Stomach (tissue), 9 donors: ENCODE measurements around the gene KCNN3. TPM values are rescaled to one million over a fixed set of nuclear protein-coding genes. Genes with fewer than 3 reads are reported as not detected.

Experiments used
- DNase-seq, 2 donors: peaks; one replicate each; pipeline versions ENCODE4 v3.0.0 to v3.0.0-alpha.2; 2013 to 2019
- H3K27ac ChIP-seq, 5 donors: fragments of 200-600 bp in 4 of 5; sonication (generic) in 4 of 5; one replicate each; pipeline ENCODE4 v1.5.1; 2013 to 2019; ENCODE audit warnings: mild to moderate bottlenecking in 1 of 5, moderate library complexity in 1 of 5
- H3K27me3 ChIP-seq, 3 donors: fragments of 200-600 bp; sonication (generic); one replicate each; pipeline ENCODE4 v1.5.1; 2017 to 2019; ENCODE audit warnings: mixed run types in 1 of 3
- H3K36me3 ChIP-seq, 4 donors: fragments of 200-600 bp; sonication (generic); 1 replicate in 3 of 4; 2 replicates in 1 of 4; pipeline ENCODE4 v1.5.1; 2016 to 2019
- H3K4me1 ChIP-seq, 4 donors: fragments of 200-600 bp; sonication (generic); one replicate each; pipeline ENCODE4 v1.5.1; 2016 to 2019
- H3K4me3 ChIP-seq, 4 donors: fragments of 200-600 bp; sonication (generic) in 3 of 4; one replicate each; pipeline ENCODE4 v1.5.1; 2016 to 2019; ENCODE audit warnings: mild to moderate bottlenecking in 1 of 4
- H3K9me3 ChIP-seq, 4 donors: fragments of 200-600 bp; sonication (generic); one replicate each; pipeline ENCODE4 v1.5.1; 2016 to 2019
- CTCF ChIP-seq, 7 experiments: fragments of 450-650 bp in 4 of 7; fragments of 200-600 bp in 3 of 7; sonication (generic) in 3 of 7; IDR thresholded peaks; one replicate each; pipeline ENCODE4 v1.5.1; 2016 to 2019; ENCODE audit warnings: antibody characterized with exemption in 7 of 7, control low read depth in 2 of 7, mild to moderate bottlenecking in 1 of 7
- EP300 ChIP-seq: sonication (generic); formaldehyde crosslinking; IDR thresholded peaks from one replicate; pipeline ENCODE4 v1.6.1; 2017; ENCODE audit warnings: antibody characterized with exemption
- POLR2A ChIP-seq, 4 donors: fragments of 450-650 bp; IDR thresholded peaks; one replicate each; pipeline ENCODE4 v1.6.1; 2016; ENCODE audit warnings: antibody characterized with exemption in 4 of 4, control low read depth in 2 of 4, mild to moderate bottlenecking in 1 of 4, moderate library complexity in 1 of 4
- POLR2AphosphoS5 ChIP-seq, 3 donors: sonication (generic); formaldehyde crosslinking; IDR thresholded peaks; one replicate each; pipeline ENCODE4 v1.6.1; 2016; ENCODE audit warnings: antibody characterized with exemption in 3 of 3
- WGBS, 5 donors: extraction: QIAGEN DNeasy Blood & Tissue Kit in 3 of 5; methylation state at CpG; one replicate each; pipeline versions ENCODE4 v1.1.5 to v1.1.7; 2013 to 2018; 5-methylcytosine and 5-hydroxymethylcytosine counted together
- intact Hi-C: fragments of 100-400 bp; cut with DNase I; formaldehyde crosslinking; loops from one replicate; pipeline ENCODE4 v1.15.1; 2023; ENCODE audit warnings: low total_unique reads
- polyA plus RNA-seq, 3 donors: library from polyadenylated mRNA; stranded (reverse); fragments of 200-250 nt; gene quantifications; one replicate each; pipeline ENCODE4 v1.2.3, GENCODE V29; 2013
- total RNA-seq, 5 donors: library from RNA; depleted of rRNA; stranded (reverse); fragments of >200 nt; gene quantifications; one replicate each; pipeline versions ENCODE4 v1.1.0 to v1.2.3, GENCODE V29; 2014 to 2016
- donor health status: healthy with polysubstance abuse.
- donor health status: Bipolar disorder and iron deficiency.
- donor health status: healthy.

The KCNN3 gene
- total and polyA plus RNA-seq, 8 donors: 0.19 to 10.7 (median 2.3) TPM

- Histone ChIP-seq H3K4me3 (no peak overlapping the region), H3K36me3 (no peaks in the 10 kb centered on the region), H3K4me1 (no peaks in the 10 kb centered on the region), H3K9me3 (no peaks in the 10 kb centered on the region), H3K27ac (peak overlapping the region in 3 of 5 donors; percentile 13 to 26 (median 23)), H3K27me3 (peaks cover 0 to 38% (median 0%) of the 10 kb centered on the region in 3 donors)
- no peak for TF ChIP-seq CTCF (IDR thresholded peaks at IDR 0.05)
- TF ChIP-seq POLR2A (IDR thresholded peaks at IDR 0.05): no peak
- TF ChIP-seq EP300: no peak
- TF ChIP-seq POLR2AphosphoS5 (IDR thresholded peaks at IDR 0.05): peak in 2 of 3 donors; percentile 11 to 18
- intact Hi-C loops: no loop called here
- WGBS, 5 donors: 57 to 66% (median 60%) methylated on average over 11 to 12 of the region's 12 CpGs
- no peak for DNase-seq
Observed at GRCh38 chr1:154860156-154860870, 9.8 kb downstream of the KCNN3 start.

- intact Hi-C loops: no loop called here
- peak overlapping the region in 3 of 5 donors; percentile 13 to 23 (median 21) for H3K27ac ChIP-seq
- TF ChIP-seq CTCF (IDR thresholded peaks at IDR 0.05) (no peak), POLR2AphosphoS5 (IDR thresholded peaks at IDR 0.05) (no peak), POLR2A (IDR thresholded peaks at IDR 0.05) (no peak), EP300 (no peak)
- H3K27me3 ChIP-seq: peaks cover 0 to 38% (median 0%) of the 10 kb centered on the region in 3 donors
- no peak for DNase-seq
- WGBS, 5 donors: 56 to 75% (median 67%) methylated on average over 2 of the region's 2 CpGs
- H3K4me3 ChIP-seq: no peak overlapping the region
- H3K4me1 ChIP-seq: no peaks in the 10 kb centered on the region
- no peaks in the 10 kb centered on the region for H3K36me3 ChIP-seq
- no peaks in the 10 kb centered on the region for H3K9me3 ChIP-seq
Observed at GRCh38 chr1:154859786-154860155, 10.3 kb downstream of the KCNN3 start.

- no peak overlapping the region for H3K4me3 ChIP-seq
- intact Hi-C loops: no loop called here
- no peaks in the 10 kb centered on the region for H3K36me3 ChIP-seq
- 79 to 90% (median 85%) methylated on average over 9 of the region's 9 CpGs for WGBS, 5 donors
- no peaks in the 10 kb centered on the region for H3K9me3 ChIP-seq
- DNase-seq: no peak
- H3K27ac ChIP-seq: peak overlapping the region in 1 of 5 donors; percentile 21
- no peaks in the 10 kb centered on the region for H3K4me1 ChIP-seq
- TF ChIP-seq POLR2AphosphoS5 (IDR thresholded peaks at IDR 0.05) (no peak), EP300 (no peak), CTCF (IDR thresholded peaks at IDR 0.05) (no peak), POLR2A (IDR thresholded peaks at IDR 0.05) (no peak)
- H3K27me3 ChIP-seq: peaks cover 0 to 38% (median 0%) of the 10 kb centered on the region in 3 donors
Observed at GRCh38 chr1:154859151-154859785, 10.8 kb downstream of the KCNN3 start.

DNA sequence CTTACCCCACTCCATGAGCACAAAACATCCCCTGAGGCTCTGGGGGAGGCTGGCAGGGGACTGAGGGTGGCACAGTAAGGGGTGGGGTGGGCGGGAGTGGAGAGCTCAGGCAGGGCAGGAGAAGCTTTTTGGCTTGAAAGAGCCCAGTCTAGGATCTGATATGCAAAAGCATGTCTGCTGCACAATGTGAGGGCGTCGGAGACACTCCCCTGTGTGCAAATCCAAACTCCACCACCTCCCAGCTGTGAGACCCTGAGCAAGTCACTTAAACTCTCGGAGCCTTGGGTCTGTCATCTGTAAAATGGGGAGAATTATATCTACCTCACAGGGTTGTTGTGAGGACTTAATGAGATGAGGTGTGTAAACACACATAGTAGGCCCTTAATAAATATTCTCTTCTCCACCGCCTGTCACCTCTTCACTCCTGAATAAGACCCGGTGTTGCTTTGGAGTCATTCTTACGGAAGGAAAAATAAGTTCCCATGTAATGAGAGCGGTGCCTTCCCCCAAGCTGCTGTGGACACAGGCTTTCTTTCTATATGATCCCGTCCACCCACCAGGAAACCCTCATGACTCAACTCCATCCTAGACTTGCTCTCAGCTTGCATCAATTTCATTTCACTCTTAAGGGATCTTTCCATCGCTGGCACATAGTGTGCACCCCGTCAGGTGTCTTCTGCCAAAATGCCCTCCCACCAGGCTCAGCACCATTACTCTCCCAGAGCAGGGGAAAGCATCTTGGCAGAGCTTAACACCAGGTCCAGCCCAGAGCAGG is 12.5 kb downstream of the KCNN3 start:
- H3K27me3 ChIP-seq: peaks cover 0 to 31% (median 0%) of the 10 kb centered on the region in 3 donors
- H3K27ac ChIP-seq: no peak overlapping the region
- no peaks in the 10 kb centered on the region for H3K9me3 ChIP-seq
- TF ChIP-seq CTCF (IDR thresholded peaks at IDR 0.05): no peak
- TF ChIP-seq EP300: no peak
- TF ChIP-seq POLR2AphosphoS5 (IDR thresholded peaks at IDR 0.05): no peak
- TF ChIP-seq POLR2A (IDR thresholded peaks at IDR 0.05): no peak
- no peaks in the 10 kb centered on the region for H3K36me3 ChIP-seq
- no peaks in the 10 kb centered on the region for H3K4me1 ChIP-seq
- 77 to 88% (median 83%) methylated on average over 11 of the region's 11 CpGs for WGBS, 5 donors
- no peak for DNase-seq
- H3K4me3 ChIP-seq: no peak overlapping the region
- intact Hi-C loops: no loop called here
